CD14-positive monocyte (primary cell): ENCODE data around the gene CFAP20DC. TPM values are rescaled to one million over a fixed set of nuclear protein-coding genes. Genes with fewer than 3 reads are reported as not detected.

Experiments used
- DNase-seq, 3 donors: peaks; one replicate each; pipeline ENCODE4 v3.0.0-alpha.2; 2011 to 2022
- H2AFZ ChIP-seq: 2 replicates; pipeline ENCODE4 v1.6.0; 2012; ENCODE audit warnings: mild to moderate bottlenecking, low read depth, low read length, inconsistent platforms; ENCODE audit not compliant: insufficient read depth, poor library complexity, severe bottlenecking
- H3K27ac ChIP-seq, 2 donors: 1 replicate in 1 of 2; 2 replicates in 1 of 2; pipeline ENCODE4 v1.5.1; 2012 to 2013; ENCODE audit warnings: low read length in 2 of 2, control low read depth in 1 of 2, inconsistent platforms in 1 of 2, low read depth in 1 of 2, mild to moderate bottlenecking in 1 of 2
- H3K27me3 ChIP-seq, 2 donors: one replicate each; pipeline versions ENCODE4 v1.6.0 to v1.6.1; 2011 to 2013; ENCODE audit warnings: low read length in 2 of 2; ENCODE audit not compliant: control insufficient read depth in 2 of 2, insufficient read depth in 2 of 2
- H3K36me3 ChIP-seq, 2 donors: replicated peaks in 1 of 2; 1 replicate in 1 of 2; 2 replicates in 1 of 2; pipeline versions ENCODE4 v1.5.1 to v1.6.1; 2012 to 2013; ENCODE audit warnings: low read length in 2 of 2, control low read depth in 1 of 2, inconsistent platforms in 1 of 2, mild to moderate bottlenecking in 1 of 2; ENCODE audit not compliant: insufficient read depth in 2 of 2, control insufficient read depth in 1 of 2
- H3K4me1 ChIP-seq, 2 donors: 1 replicate in 1 of 2; 2 replicates in 1 of 2; pipeline versions ENCODE4 v1.5.1 to v1.6.1; 2012 to 2013; ENCODE audit warnings: low read length in 2 of 2, control low read depth in 1 of 2, inconsistent platforms in 1 of 2, mild to moderate bottlenecking in 1 of 2, moderate library complexity in 1 of 2; ENCODE audit not compliant: insufficient read depth in 2 of 2, control insufficient read depth in 1 of 2
- H3K4me2 ChIP-seq: replicated peaks from 2 replicates; pipeline ENCODE3; 2012; ENCODE audit warnings: low read length, moderate library complexity, mild to moderate bottlenecking; ENCODE audit not compliant: poor library complexity, severe bottlenecking; ENCODE audit errors: extremely low read depth
- H3K4me3 ChIP-seq, 3 experiments: fragments of 200-600 bp in 1 of 3; sonication (generic) in 1 of 3; replicated peaks in 1 of 3; 1 replicate in 2 of 3; 2 replicates in 1 of 3; pipeline ENCODE4 v1.5.1; 2011 to 2013; ENCODE audit warnings: low read length in 3 of 3, mild to moderate bottlenecking in 3 of 3, control low read depth in 2 of 3, low read depth in 2 of 3, inconsistent platforms in 1 of 3, moderate library complexity in 1 of 3
- H3K79me2 ChIP-seq: 2 replicates; pipeline ENCODE4 v1.6.0; 2012; ENCODE audit warnings: mild to moderate bottlenecking, control low read depth, inconsistent platforms, low read length, moderate library complexity; ENCODE audit not compliant: insufficient read depth
- H3K9ac ChIP-seq: 2 replicates; pipeline ENCODE4 v1.6.0; 2017; ENCODE audit warnings: low read length, mild to moderate bottlenecking; ENCODE audit not compliant: insufficient read depth, poor library complexity, severe bottlenecking
- H3K9me3 ChIP-seq, 2 donors: replicated peaks in 1 of 2; 1 replicate in 1 of 2; 2 replicates in 1 of 2; pipeline versions ENCODE4 v1.5.1 to v1.6.1; 2012 to 2013; ENCODE audit warnings: low read length in 2 of 2, control low read depth in 1 of 2; ENCODE audit not compliant: control insufficient read depth in 1 of 2, insufficient read depth in 1 of 2
- H4K20me1 ChIP-seq: 2 replicates; pipeline ENCODE4 v1.6.0; 2012; ENCODE audit warnings: mild to moderate bottlenecking, low read length, control low read depth, moderate library complexity; ENCODE audit not compliant: insufficient read depth
- H3K27ac Mint-ChIP-seq, 7 donors: one replicate each; pipeline ENCODE4 v1.8.0; 2020; ENCODE audit warnings: mild to moderate bottlenecking in 7 of 7, mixed read lengths in 7 of 7, moderate library complexity in 6 of 7, inconsistent platforms in 2 of 7
- H3K27me3 Mint-ChIP-seq, 3 donors: one replicate each; pipeline ENCODE4 v1.8.0; 2021 to 2022; ENCODE audit warnings: low read depth in 3 of 3, mild to moderate bottlenecking in 3 of 3, mixed read lengths in 3 of 3, moderate library complexity in 3 of 3, inconsistent platforms in 1 of 3
- H3K36me3 Mint-ChIP-seq, 2 donors: one replicate each; pipeline ENCODE4 v1.8.0; 2020; ENCODE audit warnings: mixed read lengths in 2 of 2, inconsistent platforms in 1 of 2, mild to moderate bottlenecking in 1 of 2
- H3K4me1 Mint-ChIP-seq: one replicate; pipeline ENCODE4 v1.8.0; 2020; ENCODE audit warnings: mild to moderate bottlenecking, mixed read lengths
- H3K4me3 Mint-ChIP-seq, 2 donors: one replicate each; pipeline ENCODE4 v1.8.0; 2020; ENCODE audit warnings: mild to moderate bottlenecking in 2 of 2, mixed read lengths in 2 of 2, moderate library complexity in 1 of 2
- H3K9me3 Mint-ChIP-seq, 7 donors: one replicate each; pipeline ENCODE4 v1.8.0; 2020 to 2022; ENCODE audit warnings: mixed read lengths in 7 of 7, mild to moderate bottlenecking in 6 of 7, moderate library complexity in 6 of 7, inconsistent platforms in 2 of 7
- CTCF ChIP-seq: fragments of 200-600 bp; IDR thresholded peaks from one replicate; pipeline ENCODE4 v1.8.0; 2022; ENCODE audit warnings: antibody characterized with exemption, mild to moderate bottlenecking
- WGBS: methylation state at CpG from one replicate; pipeline ENCODE4 v1.1.5; 2013; ENCODE audit warnings: missing lambda C conversion rate; ENCODE audit not compliant: insufficient coverage; 5-methylcytosine and 5-hydroxymethylcytosine counted together
- intact Hi-C, 2 donors: fragments of 100-400 bp; cut with micrococcal nuclease; formaldehyde crosslinking; loops; one replicate each; pipeline versions ENCODE4 v1.15.0 to v1.15.1; 2023
- polyA plus RNA-seq, 3 donors: library from polyadenylated mRNA; depleted of rRNA in 1 of 3; unstranded in 2 of 3; stranded (reverse) in 1 of 3; fragments of 300-500 nt in 2 of 3; fragments of >200 nt in 1 of 3; fragmentation: Illumina TruSeq in 2 of 3; gene quantifications; 1 replicate in 2 of 3; 2 replicates in 1 of 3; pipeline ENCODE4 v1.2.3, GENCODE V29; 2012 to 2021

Gene CFAP20DC
- polyA plus RNA-seq, 3 donors, result not detected

DNA sequence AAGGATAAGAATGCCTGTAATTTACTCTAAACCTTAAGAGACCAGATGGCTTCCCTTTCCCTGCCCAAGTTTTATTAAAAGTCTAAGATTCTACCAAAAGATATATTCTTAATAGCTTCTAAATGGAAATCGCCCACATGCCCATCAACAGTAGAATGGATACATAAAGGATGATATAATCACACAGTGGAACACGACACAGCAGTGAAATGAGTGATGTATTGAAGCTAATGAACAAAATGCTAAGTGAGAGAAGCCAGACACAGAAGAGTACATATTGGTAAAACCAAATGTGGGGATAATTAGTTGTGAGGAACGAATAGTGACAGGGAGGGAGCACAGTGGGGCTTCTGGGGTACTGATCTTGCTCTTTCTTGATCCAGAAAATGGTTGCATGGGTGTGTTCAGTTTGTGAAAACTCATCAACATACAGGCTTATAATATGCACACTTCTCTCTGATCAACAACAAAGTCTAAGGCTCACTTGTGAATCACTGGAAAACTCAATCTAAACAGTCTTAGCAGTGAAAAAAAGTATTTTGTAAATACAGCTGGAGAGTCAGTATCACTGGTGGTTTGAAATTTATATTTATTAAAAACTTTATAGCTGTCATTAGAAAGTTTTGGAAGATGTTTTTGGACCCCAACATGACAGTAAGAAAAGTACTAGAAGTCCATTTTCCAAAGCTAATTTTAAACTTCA, 212.5 kb downstream of the CFAP20DC start:
- H3K27ac ChIP-seq, result no peak overlapping the region
- no peaks in the 10 kb centered on the region for H4K20me1 ChIP-seq
- H3K36me3 ChIP-seq, result no peaks in the 10 kb centered on the region
- H3K9ac ChIP-seq, result no peak overlapping the region
- TF ChIP-seq CTCF, result no peak
- no peak overlapping the region for H3K4me3 ChIP-seq
- H3K27me3 ChIP-seq, result no peaks in the 10 kb centered on the region
- H3K4me3 Mint-ChIP-seq, result no peak overlapping the region
- H3K36me3 Mint-ChIP-seq, result no peaks in the 10 kb centered on the region
- H3K27ac Mint-ChIP-seq, result no peak overlapping the region
- H3K9me3 ChIP-seq, result no peaks in the 10 kb centered on the region
- no peaks in the 10 kb centered on the region for H3K4me1 Mint-ChIP-seq
- no peak overlapping the region for H3K4me2 ChIP-seq
- no peaks in the 10 kb centered on the region for H3K4me1 ChIP-seq
- H2AFZ ChIP-seq, result no peak overlapping the region
- peaks cover 0 to 4% (median 0%) of the 10 kb centered on the region in 7 donors for H3K9me3 Mint-ChIP-seq
- intact Hi-C loops, result no loop called here
- WGBS, result 80% methylated on average over 1 of the region's 3 CpGs
- no peaks in the 10 kb centered on the region for H3K27me3 Mint-ChIP-seq
- DNase-seq, result no peak
- no peaks in the 10 kb centered on the region for H3K79me2 ChIP-seq

DNA sequence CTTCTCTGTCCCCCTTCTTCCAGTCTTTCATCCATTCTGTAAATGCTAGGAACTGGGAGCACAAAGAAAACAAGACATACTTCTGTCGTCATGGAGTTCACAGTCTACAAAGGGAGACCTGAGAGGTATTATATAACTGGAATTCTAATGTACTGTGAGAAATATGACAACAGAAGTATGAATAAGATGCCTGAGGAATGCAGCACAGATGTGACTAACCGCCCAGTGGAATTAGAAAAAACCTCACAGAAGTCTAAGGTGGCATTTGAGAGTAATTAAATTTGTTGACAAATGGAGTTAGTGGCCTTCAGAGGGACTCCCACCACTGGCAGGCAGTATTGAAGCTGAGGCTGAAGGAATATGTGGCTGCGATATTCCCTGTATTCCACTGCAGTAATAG, 214.7 kb downstream of the CFAP20DC start:
- Histone ChIP-seq H3K27me3 (no peaks in the 10 kb centered on the region), H4K20me1 (no peaks in the 10 kb centered on the region), H3K36me3 (no peaks in the 10 kb centered on the region), H3K4me1 (no peaks in the 10 kb centered on the region), H3K27ac (no peak overlapping the region), H3K4me2 (no peak overlapping the region), H3K9ac (no peak overlapping the region), H3K9me3 (no peaks in the 10 kb centered on the region), H2AFZ (no peak overlapping the region), H3K79me2 (no peaks in the 10 kb centered on the region), H3K4me3 (no peak overlapping the region)
- peaks cover 0 to 1% (median 0%) of the 10 kb centered on the region in 3 donors for H3K27me3 Mint-ChIP-seq
- H3K9me3 Mint-ChIP-seq, result peaks cover 0 to 2% (median 0%) of the 10 kb centered on the region in 7 donors
- WGBS, result 82% methylated on average over 2 of the region's 3 CpGs
- TF ChIP-seq CTCF, result no peak
- H3K4me3 Mint-ChIP-seq, result no peak overlapping the region
- DNase-seq, result no peak
- H3K27ac Mint-ChIP-seq, result no peak overlapping the region
- H3K36me3 Mint-ChIP-seq, result no peaks in the 10 kb centered on the region
- H3K4me1 Mint-ChIP-seq, result no peaks in the 10 kb centered on the region
- intact Hi-C loops, result no loop called here
